OCI-LY1 (cell line): ENCODE measurements around the gene TIMM17B.

ENCODE experiments used
- H2AFZ ChIP-seq: fragments of 200-600 bp; sonication (generic), shearing (Covaris generic); 2 replicates; pipeline ENCODE4 v1.6.0; 2014; ENCODE audit warnings: antibody characterized with exemption, mild to moderate bottlenecking, low read length
- H3F3A ChIP-seq: fragments of 200-600 bp; sonication (generic), shearing (Covaris generic); 2 replicates; pipeline ENCODE4 v1.6.0; 2014; ENCODE audit warnings: mild to moderate bottlenecking, antibody characterized with exemption, low read length, moderate library complexity; ENCODE audit not compliant: insufficient read depth
- H3K27ac ChIP-seq: fragments of 200-600 bp; sonication (generic); 2 replicates; pipeline ENCODE4 v1.5.1; 2014; ENCODE audit warnings: low read length, mixed run types, mild to moderate bottlenecking, low read depth; ENCODE audit not compliant: poor library complexity, severe bottlenecking
- H3K27me3 ChIP-seq: fragments of 200-600 bp; sonication (generic); 2 replicates; pipeline ENCODE4 v1.6.0; 2014; ENCODE audit warnings: antibody characterized with exemption, mild to moderate bottlenecking, low read length, moderate library complexity; ENCODE audit not compliant: insufficient read depth
- H3K36me3 ChIP-seq: fragments of 200-600 bp; sonication (generic); 2 replicates; pipeline ENCODE4 v1.6.1; 2014; ENCODE audit warnings: mild to moderate bottlenecking, antibody characterized with exemption, low read length, moderate library complexity, mixed read lengths; ENCODE audit not compliant: insufficient read depth
- H3K4me1 ChIP-seq: fragments of 200-600 bp; sonication (generic); 2 replicates; pipeline ENCODE4 v1.5.1; 2014; ENCODE audit warnings: mild to moderate bottlenecking, low read length, moderate library complexity; ENCODE audit not compliant: insufficient read depth, severe bottlenecking
- H3K4me2 ChIP-seq: fragments of 200-600 bp; sonication (generic), shearing (Covaris generic); 2 replicates; pipeline ENCODE4 v1.6.1; 2014; ENCODE audit warnings: low read length
- H3K4me3 ChIP-seq: fragments of 200-600 bp; sonication (generic); 2 replicates; pipeline ENCODE4 v1.5.1; 2014; ENCODE audit warnings: low read length, low read depth, mild to moderate bottlenecking, mixed read lengths; ENCODE audit not compliant: poor library complexity, severe bottlenecking
- H3K79me2 ChIP-seq: fragments of 200-600 bp; shearing (Covaris generic); 2 replicates; pipeline ENCODE4 v1.6.1; 2016; ENCODE audit warnings: mixed run types, low read length, mixed read lengths; ENCODE audit not compliant: insufficient read depth
- H3K9ac ChIP-seq: fragments of 200-600 bp; sonication (generic), shearing (Covaris generic); 2 replicates; pipeline ENCODE4 v1.6.1; 2014; ENCODE audit warnings: mild to moderate bottlenecking, low read length, mixed read lengths
- H3K9me2 ChIP-seq: fragments of 200-600 bp; sonication (generic), shearing (Covaris generic); 2 replicates; pipeline ENCODE4 v1.6.1; 2014; ENCODE audit warnings: low read depth, mild to moderate bottlenecking, low read length, mixed read lengths
- H3K9me3 ChIP-seq: fragments of 200-600 bp; shearing (Covaris generic); 2 replicates; pipeline ENCODE4 v1.6.1; 2014; ENCODE audit warnings: low read length, mixed read lengths
- H4K20me1 ChIP-seq: fragments of 200-600 bp; sonication (generic), shearing (Covaris generic); 2 replicates; pipeline ENCODE4 v1.6.0; 2016; ENCODE audit warnings: mild to moderate bottlenecking, low read length; ENCODE audit not compliant: insufficient read depth
- EZH2 ChIP-seq: fragments of 200-600 bp; sonication (generic), shearing (Covaris generic); IDR thresholded peaks from 2 replicates; pipeline ENCODE4 v1.8.0; 2017; ENCODE audit warnings: borderline replicate concordance, mixed run types, mild to moderate bottlenecking, antibody characterized with exemption, low read length, moderate library complexity, mixed read lengths
- TF ChIP-seq, protein P1 (sequence below): fragments of 200-600 bp; sonication (generic), shearing (Covaris generic); IDR thresholded peaks from 2 replicates; pipeline ENCODE4 v1.5.1; 2017; ENCODE audit warnings: mild to moderate bottlenecking, antibody characterized with exemption, low read length, moderate library complexity, mixed read lengths

The TIMM17B gene

GRCh38 chrX:48897625-48898306, at the start of gene TIMM17B, which contains the start of gene PQBP1:
Gene TIMM17B (minus strand): TSS chrX:48897768. CDS start chrX:48897749, 19 bp downstream.
Gene PQBP1 (plus strand): TSS chrX:48897930. CDS start chrX:48898510, 580 bp downstream.
- H2AFZ ChIP-seq: no peak within 1 kb of the TSS
- H3F3A ChIP-seq: no peaks in the 10 kb centered on the region
- H3K9me2 ChIP-seq: no peaks in the 10 kb centered on the region
- peaks cover 13% of the 10 kb centered on the region; the same call in 1 of the 2 replicates for H3K79me2 ChIP-seq
- peaks cover 59% of the 10 kb centered on the region for H3K36me3 ChIP-seq
- peak within 1 kb of the TSS; percentile 100 for H3K4me3 ChIP-seq
- no peaks in the 10 kb centered on the region for H3K27me3 ChIP-seq
- no peaks in the 10 kb centered on the region for H4K20me1 ChIP-seq
- H3K4me1 ChIP-seq: peaks cover 22% of the 10 kb centered on the region
- H3K4me2 ChIP-seq: peak within 1 kb of the TSS; percentile 96
- peak within 1 kb of the TSS; percentile 99 for H3K9ac ChIP-seq
- TF ChIP-seq EZH2: no peak
- TF ChIP-seq, protein P1, sequence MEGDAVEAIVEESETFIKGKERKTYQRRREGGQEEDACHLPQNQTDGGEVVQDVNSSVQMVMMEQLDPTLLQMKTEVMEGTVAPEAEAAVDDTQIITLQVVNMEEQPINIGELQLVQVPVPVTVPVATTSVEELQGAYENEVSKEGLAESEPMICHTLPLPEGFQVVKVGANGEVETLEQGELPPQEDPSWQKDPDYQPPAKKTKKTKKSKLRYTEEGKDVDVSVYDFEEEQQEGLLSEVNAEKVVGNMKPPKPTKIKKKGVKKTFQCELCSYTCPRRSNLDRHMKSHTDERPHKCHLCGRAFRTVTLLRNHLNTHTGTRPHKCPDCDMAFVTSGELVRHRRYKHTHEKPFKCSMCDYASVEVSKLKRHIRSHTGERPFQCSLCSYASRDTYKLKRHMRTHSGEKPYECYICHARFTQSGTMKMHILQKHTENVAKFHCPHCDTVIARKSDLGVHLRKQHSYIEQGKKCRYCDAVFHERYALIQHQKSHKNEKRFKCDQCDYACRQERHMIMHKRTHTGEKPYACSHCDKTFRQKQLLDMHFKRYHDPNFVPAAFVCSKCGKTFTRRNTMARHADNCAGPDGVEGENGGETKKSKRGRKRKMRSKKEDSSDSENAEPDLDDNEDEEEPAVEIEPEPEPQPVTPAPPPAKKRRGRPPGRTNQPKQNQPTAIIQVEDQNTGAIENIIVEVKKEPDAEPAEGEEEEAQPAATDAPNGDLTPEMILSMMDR: no peak
- H3K27ac ChIP-seq: peak within 1 kb of the TSS; percentile 90
- no peaks in the 10 kb centered on the region for H3K9me3 ChIP-seq

DNA sequence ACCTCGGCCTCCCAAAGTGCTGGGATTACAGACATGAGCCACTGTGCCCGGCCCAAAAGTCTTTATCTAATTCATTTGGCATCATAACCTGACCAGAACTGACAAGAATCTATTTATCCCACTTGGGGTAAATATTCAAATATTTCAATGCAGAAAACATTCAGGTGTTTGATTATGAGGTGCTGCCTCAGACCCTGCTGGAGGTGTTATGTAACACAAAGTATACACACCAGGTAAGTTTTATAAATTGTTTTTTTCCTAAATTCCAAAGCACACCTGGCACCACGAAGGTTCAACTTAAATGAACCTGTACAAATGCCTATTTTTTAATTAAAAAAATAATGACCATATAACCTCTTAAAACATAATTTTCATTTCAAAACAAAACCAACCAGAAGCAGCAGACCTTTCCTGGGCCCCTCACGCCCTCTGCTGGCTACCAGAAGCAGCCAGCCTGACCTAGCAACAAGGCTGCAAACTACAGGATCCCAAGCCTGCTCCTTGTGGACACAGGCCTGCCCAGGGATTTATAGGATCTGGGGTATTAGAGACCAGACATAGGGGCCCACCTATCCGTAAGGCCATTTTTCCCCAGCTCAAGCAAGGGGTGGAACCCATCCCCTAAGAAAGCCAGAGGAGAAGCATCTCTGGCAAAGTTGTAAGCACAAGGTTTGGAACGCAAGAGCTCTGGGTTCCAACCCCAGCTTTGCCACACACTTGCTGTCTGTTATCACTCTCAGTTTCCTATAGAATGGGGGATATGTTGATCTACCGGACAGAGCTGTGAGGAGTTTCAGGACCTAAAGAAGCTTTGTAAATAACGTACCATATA, 48.2 kb upstream of the TIMM17B start:
- H3K27me3 ChIP-seq: no peaks in the 10 kb centered on the region
- H3K9me3 ChIP-seq: no peaks in the 10 kb centered on the region
- H3K36me3 ChIP-seq: no peaks in the 10 kb centered on the region
- TF ChIP-seq EZH2: no peak
- TF ChIP-seq, protein P1: peak; percentile 72
- no peaks in the 10 kb centered on the region for H3K9me2 ChIP-seq
- H3F3A ChIP-seq: no peaks in the 10 kb centered on the region
- no peak overlapping the region for H3K4me2 ChIP-seq
- H2AFZ ChIP-seq: no peak overlapping the region
- H3K79me2 ChIP-seq: no peaks in the 10 kb centered on the region
- no peak overlapping the region for H3K4me3 ChIP-seq
- H3K4me1 ChIP-seq: peaks cover 36% of the 10 kb centered on the region
- H3K27ac ChIP-seq: peak overlapping the region; percentile 17
- no peaks in the 10 kb centered on the region for H4K20me1 ChIP-seq
- no peak overlapping the region for H3K9ac ChIP-seq

- H2AFZ ChIP-seq: no peak overlapping the region
- peaks cover 65% of the 10 kb centered on the region for H3K4me1 ChIP-seq
- TF ChIP-seq EZH2: no peak
- TF ChIP-seq, protein P1: no peak
- no peaks in the 10 kb centered on the region for H4K20me1 ChIP-seq
- no peaks in the 10 kb centered on the region for H3K27me3 ChIP-seq
- no peaks in the 10 kb centered on the region for H3K79me2 ChIP-seq
- no peak overlapping the region for H3K4me3 ChIP-seq
- H3K9me2 ChIP-seq: no peaks in the 10 kb centered on the region
- H3K9ac ChIP-seq: no peak overlapping the region
- no peak overlapping the region for H3K4me2 ChIP-seq
- H3K36me3 ChIP-seq: no peaks in the 10 kb centered on the region
- H3K27ac ChIP-seq: peak overlapping the region; percentile 75
- no peaks in the 10 kb centered on the region for H3K9me3 ChIP-seq
- no peaks in the 10 kb centered on the region for H3F3A ChIP-seq
Observed at GRCh38 chrX:48942895-48943294, 45.3 kb upstream of the TIMM17B start.
